GM12878 (cell line): ENCODE measurements around the gene HSPA1A. TPM values are rescaled to one million over a fixed set of nuclear protein-coding genes. Genes with fewer than 3 reads are reported as not detected.

ENCODE experiments used
- ATF3 ChIP-seq: IDR thresholded peaks from 2 replicates; pipeline ENCODE4 v1.6.1; 2011; ENCODE audit warnings: low read depth, mild to moderate bottlenecking, low read length, moderate library complexity, borderline replicate concordance; ENCODE audit errors: extremely low read depth
- CBX3 ChIP-seq: fragments of 200-600 bp; sonication (generic); IDR thresholded peaks from 2 replicates; pipeline ENCODE4 v1.6.1; 2016; ENCODE audit warnings: low read depth, borderline replicate concordance
- CREM ChIP-seq: IDR thresholded peaks from 2 replicates; pipeline ENCODE4 v1.6.1; 2014; ENCODE audit warnings: antibody characterized with exemption, low read depth
- EGR1 ChIP-seq, 2 experiments: IDR thresholded peaks; 1 replicate in 1 of 2; 2 replicates in 1 of 2; pipeline ENCODE4 v1.6.1; 2011 to 2012; ENCODE audit warnings: low read depth in 2 of 2, low read length in 2 of 2, borderline replicate concordance in 1 of 2, mild to moderate bottlenecking in 1 of 2, moderate library complexity in 1 of 2
- EZH2 ChIP-seq: IDR thresholded peaks from 2 replicates; pipeline ENCODE4 v1.6.1; 2012; ENCODE audit warnings: low read depth, mild to moderate bottlenecking, control low read depth, inconsistent platforms, low read length, borderline replicate concordance; ENCODE audit not compliant: control insufficient read depth
- IKZF2 ChIP-seq, 2 experiments: fragments of 450-650 bp; IDR thresholded peaks; 2 replicates each; pipeline ENCODE4 v1.6.1; 2017; ENCODE audit warnings: mild to moderate bottlenecking in 2 of 2, moderate library complexity in 2 of 2
- LARP7 ChIP-seq: fragments of 450-650 bp; IDR thresholded peaks from 2 replicates; pipeline ENCODE4 v1.6.1; 2017; ENCODE audit warnings: mild to moderate bottlenecking
- MYC ChIP-seq: IDR thresholded peaks from 2 replicates; pipeline ENCODE4 v1.6.1; 2011; ENCODE audit warnings: mild to moderate bottlenecking, low read length, moderate library complexity, inconsistent platforms; ENCODE audit not compliant: insufficient read depth, insufficient replicate concordance, insufficient read length, severe bottlenecking
- NFYA ChIP-seq: IDR thresholded peaks from 2 replicates; pipeline ENCODE4 v1.6.1; 2011; ENCODE audit warnings: low read depth, mild to moderate bottlenecking, low read length, improper control_type of control experiment, borderline replicate concordance
- PAX5 ChIP-seq: IDR thresholded peaks from 2 replicates; pipeline ENCODE4 v1.6.1; 2011; ENCODE audit warnings: low read depth, low read length, borderline replicate concordance
- PBX3 ChIP-seq: IDR thresholded peaks from 2 replicates; pipeline ENCODE4 v1.6.1; 2011; ENCODE audit warnings: mild to moderate bottlenecking, low read depth, low read length, moderate library complexity; ENCODE audit not compliant: insufficient replicate concordance
- PRDM15 ChIP-seq: fragments of 450-650 bp; formaldehyde crosslinking; IDR thresholded peaks from 2 replicates; pipeline ENCODE4 v1.4.0; 2020; ENCODE audit warnings: mild to moderate bottlenecking, moderate library complexity
- RCOR1 ChIP-seq: conservative IDR thresholded peaks from 2 replicates; pipeline ENCODE4 v1.6.1; 2012; ENCODE audit warnings: low read depth, low read length, improper control_type of control experiment
- SRF ChIP-seq, 2 experiments: IDR thresholded peaks; 2 replicates each; pipeline ENCODE4 v1.6.1; 2011; ENCODE audit warnings: low read depth in 2 of 2, low read length in 2 of 2, mild to moderate bottlenecking in 1 of 2, moderate library complexity in 1 of 2
- STAT1 ChIP-seq: fragments of 450-650 bp; conservative IDR thresholded peaks from 2 replicates; pipeline ENCODE4 v1.6.1; 2014; ENCODE audit warnings: antibody characterized with exemption, mild to moderate bottlenecking
- SUZ12 ChIP-seq: fragments of 200-600 bp; sonication (generic); IDR thresholded peaks from one replicate; pipeline ENCODE4 v1.6.1; 2018; ENCODE audit warnings: antibody characterized with exemption, mild to moderate bottlenecking; ENCODE audit not compliant: unreplicated experiment
- TBL1XR1 ChIP-seq: IDR thresholded peaks from 2 replicates; pipeline ENCODE4 v1.6.1; 2012; ENCODE audit warnings: low read depth, low read length, improper control_type of control experiment
- YBX1 ChIP-seq: fragments of 450-650 bp; IDR thresholded peaks from 2 replicates; pipeline ENCODE4 v1.6.1; 2016; ENCODE audit warnings: antibody characterized with exemption
- ZBTB33 ChIP-seq: fragments of 450-650 bp; IDR thresholded peaks from 2 replicates; pipeline ENCODE4 v1.6.1; 2017; ENCODE audit warnings: mild to moderate bottlenecking
- polyA plus RNA-seq, 11 experiments: library from polyadenylated mRNA; depleted of rRNA in 4 of 11; unstranded in 6 of 11; stranded (reverse) in 5 of 11; fragments of >200 nt; fragmentation: Nextera tagmentation in 4 of 11; fragmentation: Illumina TruSeq in 1 of 11; extraction: Ambion mirVana in 4 of 11; extraction: Trizol in 1 of 11; gene quantifications; 1 replicate in 1 of 11; 2 replicates in 10 of 11; pipeline versions ENCODE4 v1.2.1 to v1.2.3, GENCODE V29; 2011 to 2016; ENCODE audit warnings: inconsistent platforms in 2 of 11, missing spikeins in 2 of 11, low read depth in 1 of 11
- total RNA-seq, 4 experiments: library from RNA; depleted of rRNA in 3 of 4; stranded (reverse); fragments of >200 nt in 3 of 4; fragmentation: Illumina TruSeq in 1 of 4; extraction: Trizol in 1 of 4; gene quantifications; 2 replicates each; pipeline versions ENCODE4 v1.2.1 to v1.2.3, GENCODE V29; 2013 to 2021

Gene HSPA1A
- total and polyA plus RNA-seq, 10 of the 15 experiments (the other 5 are each of a cell fraction or from before 2014, with no cell fraction given), result 0.29 to 51.8 (median 17.5) TPM

- TF ChIP-seq SUZ12 (no peak), NFYA (no peak), PBX3 (peak; percentile 48), RCOR1 (no peak), STAT1 (no peak), PAX5 (no peak), EZH2 (no peak), MYC (no peak), IKZF2 (IDR thresholded peaks at IDR 0.05) (no peak), CBX3 (no peak), ATF3 (peak; percentile 80; the same call in 1 of the 2 replicates), TBL1XR1 (0 out of 2 replicates have a peak, but pooled peaks have one; percentile 24), CREM (peak; percentile 86), LARP7 (peak; percentile 75), SRF (IDR thresholded peaks at IDR 0.05; ENCODE audit: low read depth in 2 of 2, low read length in 2 of 2) (no peak), ZBTB33 (no peak), EGR1 (IDR thresholded peaks at IDR 0.05; ENCODE audit: borderline replicate concordance in 1 of 2, low read depth in 2 of 2, low read length in 2 of 2) (no peak), YBX1 (no peak), PRDM15 (CRISPR knock-in tag) (no peak)
Observed at GRCh38 chr6:31862344-31863235, 47.2 kb downstream of the HSPA1A start, which contains the start of gene NEU1 (continued).
